Measurements from ENCODE around the gene DPYSL3. TPM values are rescaled to one million over a fixed set of nuclear protein-coding genes. Genes with fewer than 3 reads are reported as not detected.
"Not testable (repeated sequence)": the region's sequence is repeated elsewhere in the genome, so short reads cannot be mapped to it uniquely, and the experiment has no call there.

Gene DPYSL3
- total RNA-seq, 2 donors from 2014 or later, result 161 to 255 TPM

GRCh38 chr5:147554261-147554817 lies 44.5 kb upstream of the DPYSL3 start:
- Histone ChIP-seq H3K4me1 (ENCODE audit: control insufficient read depth in 1 of 2, low read depth in 2 of 2) (peaks cover 0 to 36% of the 10 kb centered on the region in 2 donors), H3K27me3 (replicated peaks; ENCODE audit: insufficient read depth) (no peaks in the 10 kb centered on the region), H3K27ac (peak overlapping the region; percentile 88 to 92), H3K4me3 (peak overlapping the region; percentile 56), H3K36me3 (no peaks in the 10 kb centered on the region), H3K9me3 (no peaks in the 10 kb centered on the region)
- DNase-seq (ENCODE audit: low spot score), result no peak
- no peak for TF ChIP-seq CTCF (IDR thresholded peaks at IDR 0.05)
- ATAC-seq (ENCODE audit: insufficient number of reproducible peaks, low FRiP score, low read depth), result peak; percentile 57

- H3K27ac ChIP-seq, result peak overlapping the region; percentile 88 to 92
- not testable (repeated sequence) for H3K36me3 ChIP-seq; H3K9me3 ChIP-seq; DNase-seq (ENCODE audit: low spot score); ATAC-seq (ENCODE audit: insufficient number of reproducible peaks, low FRiP score, low read depth); H3K27me3 ChIP-seq (replicated peaks; ENCODE audit: insufficient read depth)
- H3K4me1 ChIP-seq (ENCODE audit: control insufficient read depth in 1 of 2, low read depth in 2 of 2), result peaks cover 0 to 36% of the 10 kb centered on the region in 2 donors
- peak overlapping the region; percentile 56 for H3K4me3 ChIP-seq
Observed at GRCh38 chr5:147553817-147554216, 43.9 kb upstream of the DPYSL3 start.

- DNase-seq (ENCODE audit: low spot score), result no peak
- ATAC-seq (ENCODE audit: insufficient number of reproducible peaks, low FRiP score, low read depth), result no peak
- H3K27ac ChIP-seq, result peak overlapping the region; percentile 88 to 92
- H3K27me3 ChIP-seq (replicated peaks; ENCODE audit: insufficient read depth), result no peaks in the 10 kb centered on the region
- no peaks in the 10 kb centered on the region for H3K36me3 ChIP-seq
- no peak for TF ChIP-seq CTCF (IDR thresholded peaks at IDR 0.05)
- H3K4me1 ChIP-seq (ENCODE audit: control insufficient read depth in 1 of 2, low read depth in 2 of 2), result peaks cover 0 to 36% of the 10 kb centered on the region in 2 donors
- no peaks in the 10 kb centered on the region for H3K9me3 ChIP-seq
- no peak overlapping the region for H3K4me3 ChIP-seq
Observed at GRCh38 chr5:147552897-147553296, 43.0 kb upstream of the DPYSL3 start.

GRCh38 chr5:147551677-147552076 lies 41.8 kb upstream of the DPYSL3 start:
- Histone ChIP-seq H3K27ac (peak overlapping the region in 1 of 2 donors; percentile 1), H3K27me3 (replicated peaks; ENCODE audit: insufficient read depth) (no peaks in the 10 kb centered on the region), H3K9me3 (no peaks in the 10 kb centered on the region), H3K4me3 (no peak overlapping the region), H3K4me1 (ENCODE audit: control insufficient read depth in 1 of 2, low read depth in 2 of 2) (peaks cover 0 to 45% of the 10 kb centered on the region in 2 donors), H3K36me3 (no peaks in the 10 kb centered on the region)
- TF ChIP-seq CTCF (IDR thresholded peaks at IDR 0.05), result no peak
- DNase-seq (ENCODE audit: low spot score), result no peak
- ATAC-seq (ENCODE audit: insufficient number of reproducible peaks, low FRiP score, low read depth), result no peak

GRCh38 chr5:147547730-147548129 lies 37.9 kb upstream of the DPYSL3 start:
- DNase-seq (ENCODE audit: low spot score), result no peak
- H3K27me3 ChIP-seq (replicated peaks; ENCODE audit: insufficient read depth), result no peaks in the 10 kb centered on the region
- H3K4me1 ChIP-seq (ENCODE audit: control insufficient read depth in 1 of 2, low read depth in 2 of 2), result peaks cover 0 to 21% of the 10 kb centered on the region in 2 donors
- no peaks in the 10 kb centered on the region for H3K9me3 ChIP-seq
- H3K36me3 ChIP-seq, result no peaks in the 10 kb centered on the region
- TF ChIP-seq CTCF (IDR thresholded peaks at IDR 0.05), result no peak
- peak; percentile 48 for ATAC-seq (ENCODE audit: insufficient number of reproducible peaks, low FRiP score, low read depth)
- peak overlapping the region; percentile 48 to 64 for H3K27ac ChIP-seq
- no peak overlapping the region for H3K4me3 ChIP-seq

GRCh38 chr5:147544556-147544955 lies 34.7 kb upstream of the DPYSL3 start:
- Histone ChIP-seq H3K4me3 (no peak overlapping the region), H3K27ac (no peak overlapping the region)

More at GRCh38 chr5:147544556-147544955, 34.7 kb upstream of the DPYSL3 start:
- no peaks in the 10 kb centered on the region for H3K9me3 ChIP-seq
- no peak for TF ChIP-seq CTCF (IDR thresholded peaks at IDR 0.05)
- ATAC-seq (ENCODE audit: insufficient number of reproducible peaks, low FRiP score, low read depth), result no peak
- DNase-seq (ENCODE audit: low spot score), result no peak
- H3K4me1 ChIP-seq (ENCODE audit: control insufficient read depth in 1 of 2, low read depth in 2 of 2), result peaks cover 0 to 16% of the 10 kb centered on the region in 2 donors
- no peaks in the 10 kb centered on the region for H3K36me3 ChIP-seq
- H3K27me3 ChIP-seq (replicated peaks; ENCODE audit: insufficient read depth), result no peaks in the 10 kb centered on the region
